ENCODE measurements around the gene HIPK2. TPM values are rescaled to one million over a fixed set of nuclear protein-coding genes. Genes with fewer than 3 reads are reported as not detected.

The HIPK2 gene
- total RNA-seq, 1 donor from 2014 or later = 47.2 TPM

DNA sequence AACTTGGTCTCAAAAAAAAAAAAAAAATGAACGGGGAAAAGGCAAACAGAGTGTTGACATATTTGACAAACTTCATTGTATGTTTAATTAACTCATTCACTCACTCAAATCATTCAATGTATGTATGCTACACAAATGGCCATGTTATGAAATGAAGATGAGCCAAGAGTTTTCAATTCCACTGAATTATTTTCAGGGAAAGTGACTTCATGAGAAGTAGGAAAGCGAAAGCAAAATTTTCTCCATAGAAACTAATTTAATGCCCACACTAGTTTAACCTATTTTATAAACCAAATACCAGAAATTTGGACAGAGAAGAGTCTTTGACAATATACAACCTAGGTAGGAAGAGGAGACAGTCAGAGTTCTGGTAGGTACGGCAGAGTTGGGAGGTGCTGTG, 119.5 kb downstream of the HIPK2 start:
- Mint-ChIP-seq H3K4me3 (ENCODE audit: unreplicated experiment) (no peak overlapping the region), H3K9me3 (ENCODE audit: unreplicated experiment) (no peaks in the 10 kb centered on the region), H3K27ac (ENCODE audit: unreplicated experiment) (no peak overlapping the region), H3K27me3 (ENCODE audit: unreplicated experiment) (no peaks in the 10 kb centered on the region), H3K4me1 (ENCODE audit: unreplicated experiment) (peaks cover 27% of the 10 kb centered on the region), H3K36me3 (ENCODE audit: low read depth, unreplicated experiment) (peaks cover 9% of the 10 kb centered on the region)
- no peak for DNase-seq (ENCODE audit: low spot score)
- TF ChIP-seq CTCF (IDR thresholded peaks at IDR 0.05; ENCODE audit: unreplicated experiment) = no peak

DNA sequence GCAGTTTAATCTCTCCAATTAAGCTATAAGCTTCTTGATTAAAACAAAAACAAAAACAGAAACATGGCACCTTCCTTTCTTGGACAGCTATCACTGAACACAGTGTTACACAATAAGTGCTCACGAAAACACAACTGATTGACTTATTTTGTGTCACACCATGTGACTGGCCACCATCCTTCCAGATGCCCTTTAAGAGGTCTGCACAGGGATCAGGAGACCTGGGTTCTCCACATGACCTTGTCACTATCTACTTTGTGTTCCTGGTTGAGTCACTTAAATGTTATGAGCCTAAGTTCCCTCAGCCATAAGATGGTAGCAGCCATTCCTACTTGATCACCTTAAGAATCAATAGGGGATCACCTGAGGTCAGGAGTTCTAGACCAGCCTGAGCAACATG, 120.1 kb downstream of the HIPK2 start:
- no peak for DNase-seq (ENCODE audit: low spot score)
- no peak overlapping the region for H3K27ac Mint-ChIP-seq (ENCODE audit: unreplicated experiment)
- peaks cover 9% of the 10 kb centered on the region for H3K36me3 Mint-ChIP-seq (ENCODE audit: low read depth, unreplicated experiment)
- H3K27me3 Mint-ChIP-seq (ENCODE audit: unreplicated experiment) = no peaks in the 10 kb centered on the region
- no peak for TF ChIP-seq CTCF (IDR thresholded peaks at IDR 0.05; ENCODE audit: unreplicated experiment)
- peaks cover 22% of the 10 kb centered on the region for H3K4me1 Mint-ChIP-seq (ENCODE audit: unreplicated experiment)
- no peak overlapping the region for H3K4me3 Mint-ChIP-seq (ENCODE audit: unreplicated experiment)
- no peaks in the 10 kb centered on the region for H3K9me3 Mint-ChIP-seq (ENCODE audit: unreplicated experiment)

DNA sequence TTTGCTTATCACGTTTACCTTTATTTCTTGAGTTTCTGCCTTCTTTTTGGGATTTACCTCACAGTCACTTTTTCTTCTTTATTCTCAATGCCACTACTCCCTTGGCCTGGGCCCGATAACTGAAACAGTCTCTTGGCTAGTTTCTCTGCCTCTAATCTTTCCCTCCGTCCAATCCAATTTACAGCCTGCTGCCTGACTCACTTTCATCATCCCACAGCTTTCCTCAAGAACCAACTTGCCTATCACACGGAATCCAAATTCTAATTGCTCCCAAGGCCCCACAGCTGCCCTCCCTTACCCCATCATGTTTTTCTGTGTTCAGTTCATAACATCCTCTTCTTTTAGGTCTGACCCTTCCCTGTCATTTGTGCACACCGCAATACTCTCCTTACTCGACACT, 121.4 kb downstream of the HIPK2 start:
- H3K4me3 Mint-ChIP-seq (ENCODE audit: unreplicated experiment) = no peak overlapping the region
- TF ChIP-seq CTCF (IDR thresholded peaks at IDR 0.05; ENCODE audit: unreplicated experiment) = no peak
- no peaks in the 10 kb centered on the region for H3K9me3 Mint-ChIP-seq (ENCODE audit: unreplicated experiment)
- H3K4me1 Mint-ChIP-seq (ENCODE audit: unreplicated experiment) = peaks cover 27% of the 10 kb centered on the region
- no peak for DNase-seq (ENCODE audit: low spot score)
- peaks cover 4% of the 10 kb centered on the region for H3K27me3 Mint-ChIP-seq (ENCODE audit: unreplicated experiment)
- peaks cover 9% of the 10 kb centered on the region for H3K36me3 Mint-ChIP-seq (ENCODE audit: low read depth, unreplicated experiment)
- no peak overlapping the region for H3K27ac Mint-ChIP-seq (ENCODE audit: unreplicated experiment)

DNA sequence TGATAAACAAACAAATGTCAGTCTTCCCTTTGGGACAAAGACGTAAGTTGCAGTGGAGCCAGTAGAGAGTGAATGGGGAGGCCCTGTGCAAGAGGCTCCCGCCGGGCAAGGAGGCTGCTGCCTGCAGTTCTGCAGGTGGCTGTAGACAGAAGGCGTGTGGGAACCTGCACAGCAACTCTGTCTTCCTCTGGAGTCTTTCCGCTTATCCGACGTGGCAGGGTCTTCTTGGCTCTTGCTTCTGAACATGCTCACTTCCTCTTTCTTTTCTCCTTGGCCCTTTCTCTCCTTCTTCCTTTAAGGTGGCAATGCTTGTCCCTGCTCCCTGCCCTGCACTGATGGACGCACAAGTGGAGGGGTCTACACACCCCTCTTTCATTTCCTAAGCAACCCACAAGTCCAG, 122.5 kb downstream of the HIPK2 start:
- Mint-ChIP-seq H3K27me3 (ENCODE audit: unreplicated experiment) (peaks cover 4% of the 10 kb centered on the region), H3K36me3 (ENCODE audit: low read depth, unreplicated experiment) (peaks cover 9% of the 10 kb centered on the region), H3K4me3 (ENCODE audit: unreplicated experiment) (no peak overlapping the region), H3K9me3 (ENCODE audit: unreplicated experiment) (no peaks in the 10 kb centered on the region), H3K27ac (ENCODE audit: unreplicated experiment) (no peak overlapping the region), H3K4me1 (ENCODE audit: unreplicated experiment) (peaks cover 17% of the 10 kb centered on the region)
- no peak for DNase-seq (ENCODE audit: low spot score)
- TF ChIP-seq CTCF (IDR thresholded peaks at IDR 0.05; ENCODE audit: unreplicated experiment) = no peak

DNA sequence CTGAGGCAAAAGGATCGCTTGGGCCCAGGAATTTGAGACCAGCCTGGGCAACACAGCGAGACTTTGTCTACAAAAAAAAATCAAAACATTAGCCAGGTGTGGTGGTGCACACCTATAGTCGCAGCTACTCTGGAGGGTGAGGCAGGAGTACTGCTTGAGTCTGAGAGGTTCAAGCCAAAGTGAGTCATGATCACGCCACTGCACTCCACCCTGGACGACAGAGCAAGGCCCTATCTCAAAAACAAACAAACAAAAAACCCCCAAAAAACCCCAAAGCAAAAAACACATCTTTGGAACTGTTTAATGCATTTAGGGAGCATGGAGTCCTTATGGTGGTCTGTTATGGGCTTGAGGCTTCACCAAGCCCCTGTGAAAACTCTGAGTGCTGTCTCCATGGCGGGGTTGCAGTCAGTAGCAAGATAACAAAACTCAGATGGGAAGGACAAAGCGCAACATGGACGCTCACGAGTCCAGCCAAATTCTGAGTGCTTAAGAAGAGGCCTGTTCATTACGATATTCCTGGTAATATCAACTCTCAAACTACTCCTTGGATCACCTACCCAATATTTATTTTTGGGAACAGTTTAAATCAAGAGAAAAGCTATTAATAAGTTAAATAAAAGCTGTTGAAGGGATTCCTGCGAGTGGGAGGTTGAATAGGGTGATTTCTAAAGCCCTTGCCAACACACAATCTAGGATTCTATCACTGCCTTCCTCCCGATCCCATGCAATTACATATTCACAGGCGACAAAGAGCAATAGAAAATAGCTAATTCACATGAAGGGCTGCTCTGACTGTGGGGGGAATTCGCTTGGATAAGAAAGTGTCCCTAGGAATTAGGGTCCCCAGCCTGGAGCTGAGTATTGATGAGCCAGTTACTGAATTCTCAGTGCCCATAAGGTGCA, 123.3 kb downstream of the HIPK2 start:
- H3K9me3 Mint-ChIP-seq (ENCODE audit: unreplicated experiment) = no peaks in the 10 kb centered on the region
- peaks cover 9% of the 10 kb centered on the region for H3K36me3 Mint-ChIP-seq (ENCODE audit: low read depth, unreplicated experiment)
- no peak for TF ChIP-seq CTCF (IDR thresholded peaks at IDR 0.05; ENCODE audit: unreplicated experiment)
- peaks cover 12% of the 10 kb centered on the region for H3K4me1 Mint-ChIP-seq (ENCODE audit: unreplicated experiment)
- no peak overlapping the region for H3K27ac Mint-ChIP-seq (ENCODE audit: unreplicated experiment)
- peaks cover 4% of the 10 kb centered on the region for H3K27me3 Mint-ChIP-seq (ENCODE audit: unreplicated experiment)
- H3K4me3 Mint-ChIP-seq (ENCODE audit: unreplicated experiment) = no peak overlapping the region
- no peak for DNase-seq (ENCODE audit: low spot score)

Measured in endothelial cell (in vitro differentiated cells).